Fibroblast of pulmonary artery (primary cell): Measurements from ENCODE around the gene GALR1.

Source experiments
- DNase-seq: peaks from one replicate; pipeline ENCODE4 v3.0.0-alpha.2; 2010; ENCODE audit warnings: low read depth
- H3K4me3 ChIP-seq: replicated peaks from 2 replicates; pipeline ENCODE4 v1.5.1; 2011; ENCODE audit warnings: low read depth, mild to moderate bottlenecking, control low read depth, low read length, moderate library complexity
- TF ChIP-seq, protein P1 (sequence below): IDR thresholded peaks from 2 replicates; pipeline ENCODE4 v1.5.1; 2011; ENCODE audit warnings: mild to moderate bottlenecking, control low read depth, low read length, inconsistent platforms; ENCODE audit errors: missing control alignments

The GALR1 gene

DNA sequence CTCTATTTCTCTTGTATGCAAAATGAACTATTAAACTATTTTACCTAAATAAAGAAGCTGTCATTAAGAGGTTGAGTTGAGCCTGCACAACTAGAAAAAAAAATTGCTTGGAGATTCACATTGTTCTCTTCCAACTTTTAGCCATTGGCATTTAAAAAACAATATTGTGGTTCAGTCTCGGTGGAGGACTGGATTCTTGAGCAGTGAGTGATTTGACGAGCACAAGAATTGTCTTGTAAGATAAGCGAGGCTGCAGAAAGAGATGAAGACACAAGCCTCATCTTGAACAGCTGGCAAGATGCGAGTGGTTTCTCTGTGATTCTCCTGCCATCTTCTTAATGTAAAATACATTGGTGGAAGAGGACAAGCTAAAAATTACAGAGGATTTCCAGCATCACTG lies 67.0 kb downstream of the GALR1 start:
- no peak overlapping the region for H3K4me3 ChIP-seq
- TF ChIP-seq, protein P1, sequence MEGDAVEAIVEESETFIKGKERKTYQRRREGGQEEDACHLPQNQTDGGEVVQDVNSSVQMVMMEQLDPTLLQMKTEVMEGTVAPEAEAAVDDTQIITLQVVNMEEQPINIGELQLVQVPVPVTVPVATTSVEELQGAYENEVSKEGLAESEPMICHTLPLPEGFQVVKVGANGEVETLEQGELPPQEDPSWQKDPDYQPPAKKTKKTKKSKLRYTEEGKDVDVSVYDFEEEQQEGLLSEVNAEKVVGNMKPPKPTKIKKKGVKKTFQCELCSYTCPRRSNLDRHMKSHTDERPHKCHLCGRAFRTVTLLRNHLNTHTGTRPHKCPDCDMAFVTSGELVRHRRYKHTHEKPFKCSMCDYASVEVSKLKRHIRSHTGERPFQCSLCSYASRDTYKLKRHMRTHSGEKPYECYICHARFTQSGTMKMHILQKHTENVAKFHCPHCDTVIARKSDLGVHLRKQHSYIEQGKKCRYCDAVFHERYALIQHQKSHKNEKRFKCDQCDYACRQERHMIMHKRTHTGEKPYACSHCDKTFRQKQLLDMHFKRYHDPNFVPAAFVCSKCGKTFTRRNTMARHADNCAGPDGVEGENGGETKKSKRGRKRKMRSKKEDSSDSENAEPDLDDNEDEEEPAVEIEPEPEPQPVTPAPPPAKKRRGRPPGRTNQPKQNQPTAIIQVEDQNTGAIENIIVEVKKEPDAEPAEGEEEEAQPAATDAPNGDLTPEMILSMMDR: no peak
- DNase-seq: peak; percentile 3

DNA sequence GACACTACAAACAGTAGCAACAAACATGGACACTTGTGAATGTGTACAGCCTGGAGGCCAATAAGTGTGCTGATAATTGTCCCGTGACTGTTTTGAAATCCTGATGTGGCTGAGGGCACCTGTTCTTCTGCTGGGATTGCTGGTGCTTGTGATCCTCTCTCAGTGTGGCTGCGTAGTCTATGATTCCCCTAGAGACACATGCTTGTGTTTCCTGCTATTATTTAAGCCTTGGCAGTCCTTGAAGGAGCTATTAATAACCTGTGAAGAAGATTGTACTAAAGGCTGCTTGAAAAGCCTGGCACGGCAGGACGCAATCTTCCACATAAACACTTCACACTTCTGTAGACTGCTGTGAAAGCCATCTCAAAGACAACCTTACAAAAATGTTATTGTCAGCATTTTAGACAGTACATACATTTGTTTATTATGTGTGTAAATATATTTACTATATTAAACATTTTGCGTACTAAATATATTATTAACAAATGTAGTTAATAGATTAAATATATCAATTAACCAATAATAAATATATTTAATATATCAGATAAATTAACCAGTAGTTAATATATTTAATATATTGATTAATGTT lies 71.4 kb downstream of the GALR1 start:
- TF ChIP-seq, protein P1: no peak
- DNase-seq: no peak
- no peak overlapping the region for H3K4me3 ChIP-seq

DNA sequence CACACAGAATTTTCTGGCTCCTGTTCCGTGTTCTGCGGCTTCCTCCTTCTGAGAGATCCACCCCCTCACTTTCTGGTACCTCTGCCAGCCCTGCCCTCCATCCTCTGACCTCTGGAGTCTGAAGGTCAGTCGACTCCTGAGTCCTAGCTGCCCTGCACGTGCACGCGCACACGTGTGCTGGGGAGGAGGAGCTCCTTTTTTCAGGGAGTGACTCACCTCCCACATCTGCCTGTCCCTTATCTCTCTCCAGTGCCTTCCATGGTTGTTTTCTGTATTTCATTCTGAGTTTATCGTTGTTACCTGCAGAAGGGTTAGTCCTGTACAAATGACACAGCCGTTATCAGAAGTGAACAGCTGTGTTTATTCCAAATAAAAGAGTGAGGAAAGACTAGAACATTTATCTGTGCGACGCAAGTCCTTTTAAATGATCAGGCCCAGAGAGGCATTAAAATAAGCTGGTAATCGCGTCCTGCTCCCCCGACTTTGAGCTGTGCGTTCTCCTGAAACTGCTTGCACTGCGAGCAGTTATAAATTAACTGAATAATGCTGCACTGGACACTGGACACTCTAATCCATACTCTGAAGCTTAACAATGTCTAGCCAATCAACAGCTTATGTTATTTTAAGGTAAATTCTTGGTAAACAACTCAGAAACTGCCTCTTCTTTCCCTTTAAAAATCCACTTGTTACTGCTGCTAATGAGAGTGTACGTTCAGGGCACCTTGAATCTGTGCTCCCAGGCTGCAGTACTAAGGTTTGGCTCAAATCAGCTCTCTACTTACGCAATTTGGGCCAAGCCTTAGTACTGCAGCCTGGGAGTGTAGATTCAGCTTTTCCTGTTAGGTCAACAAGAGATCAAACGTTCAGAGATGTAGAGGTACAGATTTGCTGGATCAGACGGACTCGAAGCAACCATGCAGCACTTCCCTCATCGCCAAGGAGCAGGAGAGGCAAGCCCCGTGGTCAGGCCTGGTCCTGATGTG lies 72.5 kb downstream of the GALR1 start:
- TF ChIP-seq, protein P1: no peak
- H3K4me3 ChIP-seq: no peak overlapping the region
- DNase-seq: no peak

DNA sequence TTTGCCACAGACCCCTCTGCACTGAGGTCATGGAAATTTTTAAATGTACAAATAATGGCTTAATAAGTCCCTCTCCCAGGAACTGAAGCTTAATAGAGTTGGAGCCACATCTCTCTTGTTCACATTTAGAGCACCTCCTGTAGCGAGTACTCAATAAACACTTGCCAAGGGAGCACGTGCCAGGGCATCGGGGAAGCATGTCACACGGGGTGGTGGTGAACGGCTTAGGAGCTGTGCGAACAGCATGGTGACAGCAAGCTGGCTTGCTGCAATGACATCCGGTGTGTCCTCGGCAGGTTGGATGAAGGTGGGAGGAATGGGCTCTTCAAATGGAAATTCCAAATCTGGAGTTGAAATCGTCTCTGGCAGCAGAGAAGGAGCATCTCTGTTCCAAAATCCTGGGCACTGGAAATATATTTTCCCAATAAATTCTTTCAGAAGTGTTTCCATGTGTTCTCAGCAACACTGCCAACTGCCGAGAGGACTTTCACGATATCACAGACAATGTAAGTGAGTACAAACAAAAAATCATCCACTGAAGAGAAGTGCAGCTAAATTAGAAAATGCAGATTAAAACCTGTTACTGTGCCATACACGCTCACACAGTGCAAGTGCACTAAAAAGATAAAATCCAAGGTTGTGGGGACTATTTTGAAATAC lies 74.1 kb downstream of the GALR1 start:
- TF ChIP-seq, protein P1: no peak
- H3K4me3 ChIP-seq: no peak overlapping the region
- no peak for DNase-seq
